Measurements from ENCODE around the gene NEK10.

DNA sequence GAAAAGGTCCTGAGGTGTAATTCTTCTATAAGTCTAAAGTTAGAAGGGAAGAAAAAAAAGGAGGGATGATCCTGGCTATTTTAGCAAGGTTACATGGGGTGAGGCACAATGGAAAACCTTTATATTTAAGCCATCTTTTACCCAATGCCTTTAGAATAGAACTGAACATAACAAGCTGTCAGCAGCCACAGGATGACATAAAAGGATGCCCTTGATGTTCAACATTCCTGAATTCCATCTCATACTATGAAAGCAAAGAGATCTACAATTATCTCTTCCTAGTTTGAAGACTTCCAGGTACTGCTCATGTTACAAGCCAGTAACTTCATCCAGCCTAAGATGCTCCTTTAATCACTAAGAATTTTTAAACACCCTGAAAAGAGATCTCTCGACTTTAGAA lies 26.9 kb downstream of the NEK10 start:
- TF ChIP-seq CTCF (IDR thresholded peaks at IDR 0.05) (no peak), POLR2A (IDR thresholded peaks at IDR 0.05) (no peak), POLR2AphosphoS5 (IDR thresholded peaks at IDR 0.05; ENCODE audit: insufficient read depth in 1 of 2, low read depth in 1 of 2) (no peak)
